ENCODE results near the gene BUB1B. TPM values are rescaled to one million over a fixed set of nuclear protein-coding genes. Genes with fewer than 3 reads are reported as not detected.

BUB1B gene
- total RNA-seq, 1 experiment from 2014 or later: 58.2 TPM

GRCh38 chr15:40183636-40184463, 23.0 kb downstream of the BUB1B start:
- peak overlapping the region; percentile 37; the same call in 1 of the 2 replicates for H3K4me3 ChIP-seq (ENCODE audit: low read length)

GRCh38 chr15:40190591-40190990, 29.7 kb downstream of the BUB1B start:
- H3K4me3 ChIP-seq (ENCODE audit: low read length): no peak overlapping the region
- H3K27me3 ChIP-seq (ENCODE audit: low read length): no peaks in the 10 kb centered on the region
- H3K4me2 ChIP-seq (ENCODE audit: low read depth, low read length, poor library complexity, severe bottlenecking): no peak overlapping the region
- no peaks in the 10 kb centered on the region for H3K9me3 ChIP-seq (ENCODE audit: low read length)
- no peak overlapping the region for H3K9ac ChIP-seq (ENCODE audit: low read length)
- DNase-seq: no peak
- no peak overlapping the region for H3K27ac ChIP-seq (ENCODE audit: low read length)
- H3K36me3 ChIP-seq (ENCODE audit: insufficient read depth, low read length): peaks cover 62% of the 10 kb centered on the region
- no peak overlapping the region for H2AFZ ChIP-seq (ENCODE audit: low read length)
- no peaks in the 10 kb centered on the region for H4K20me1 ChIP-seq (ENCODE audit: insufficient read depth, low read depth, low read length)
- peaks cover 67% of the 10 kb centered on the region for H3K79me2 ChIP-seq (ENCODE audit: low read length)
- no peaks in the 10 kb centered on the region for H3K9me2 ChIP-seq (replicated peaks; ENCODE audit: insufficient read depth, low read length)
- no peaks in the 10 kb centered on the region for H3K4me1 ChIP-seq (ENCODE audit: low read length)

More at GRCh38 chr15:40183636-40184463, 23.0 kb downstream of the BUB1B start:
- Histone ChIP-seq H3K9me2 (replicated peaks; ENCODE audit: insufficient read depth, low read length) (no peaks in the 10 kb centered on the region), H3K36me3 (ENCODE audit: insufficient read depth, low read length) (peaks cover 34% of the 10 kb centered on the region), H3K79me2 (ENCODE audit: low read length) (peaks cover 45% of the 10 kb centered on the region), H3K27me3 (ENCODE audit: low read length) (no peaks in the 10 kb centered on the region), H3K9ac (ENCODE audit: low read length) (peak overlapping the region; percentile 61), H3K27ac (ENCODE audit: low read length) (peak overlapping the region; percentile 97), H2AFZ (ENCODE audit: low read length) (no peak overlapping the region), H3K4me1 (ENCODE audit: low read length) (peaks cover 44% of the 10 kb centered on the region), H4K20me1 (ENCODE audit: insufficient read depth, low read depth, low read length) (no peaks in the 10 kb centered on the region), H3K9me3 (ENCODE audit: low read length) (no peaks in the 10 kb centered on the region), H3K4me2 (ENCODE audit: low read depth, low read length, poor library complexity, severe bottlenecking) (peak overlapping the region; percentile 75)
- DNase-seq: peak; percentile 77

- H2AFZ ChIP-seq (ENCODE audit: low read length): no peak overlapping the region
- H3K4me1 ChIP-seq (ENCODE audit: low read length): no peaks in the 10 kb centered on the region
- H3K79me2 ChIP-seq (ENCODE audit: low read length): peaks cover 68% of the 10 kb centered on the region
- H4K20me1 ChIP-seq (ENCODE audit: insufficient read depth, low read depth, low read length): no peaks in the 10 kb centered on the region
- DNase-seq: no peak
- H3K4me3 ChIP-seq (ENCODE audit: low read length): no peak overlapping the region
- no peaks in the 10 kb centered on the region for H3K27me3 ChIP-seq (ENCODE audit: low read length)
- H3K27ac ChIP-seq (ENCODE audit: low read length): no peak overlapping the region
- peaks cover 78% of the 10 kb centered on the region for H3K36me3 ChIP-seq (ENCODE audit: insufficient read depth, low read length)
- no peaks in the 10 kb centered on the region for H3K9me3 ChIP-seq (ENCODE audit: low read length)
- H3K4me2 ChIP-seq (ENCODE audit: low read depth, low read length, poor library complexity, severe bottlenecking): no peak overlapping the region
- H3K9ac ChIP-seq (ENCODE audit: low read length): no peak overlapping the region
- no peaks in the 10 kb centered on the region for H3K9me2 ChIP-seq (replicated peaks; ENCODE audit: insufficient read depth, low read length)
Measured at GRCh38 chr15:40192942-40193341, 32.1 kb downstream of the BUB1B start.

GRCh38 chr15:40197434-40197833, 36.6 kb downstream of the BUB1B start:
- H3K79me2 ChIP-seq (ENCODE audit: low read length): peaks cover 38% of the 10 kb centered on the region

GRCh38 chr15:40198355-40199085, 37.7 kb downstream of the BUB1B start:
- Histone ChIP-seq H3K36me3 (ENCODE audit: insufficient read depth, low read length) (peaks cover 85% of the 10 kb centered on the region), H4K20me1 (ENCODE audit: insufficient read depth, low read depth, low read length) (no peaks in the 10 kb centered on the region), H2AFZ (ENCODE audit: low read length) (no peak overlapping the region), H3K9ac (ENCODE audit: low read length) (no peak overlapping the region), H3K4me1 (ENCODE audit: low read length) (no peaks in the 10 kb centered on the region), H3K79me2 (ENCODE audit: low read length) (peaks cover 30% of the 10 kb centered on the region), H3K9me2 (replicated peaks; ENCODE audit: insufficient read depth, low read length) (no peaks in the 10 kb centered on the region), H3K27me3 (ENCODE audit: low read length) (no peaks in the 10 kb centered on the region), H3K27ac (ENCODE audit: low read length) (no peak overlapping the region), H3K4me3 (ENCODE audit: low read length) (no peak overlapping the region), H3K9me3 (ENCODE audit: low read length) (no peaks in the 10 kb centered on the region), H3K4me2 (ENCODE audit: low read depth, low read length, poor library complexity, severe bottlenecking) (no peak overlapping the region)
- no peak for DNase-seq

More at GRCh38 chr15:40197434-40197833, 36.6 kb downstream of the BUB1B start:
- Histone ChIP-seq H3K9me3 (ENCODE audit: low read length) (no peaks in the 10 kb centered on the region), H3K4me2 (ENCODE audit: low read depth, low read length, poor library complexity, severe bottlenecking) (no peak overlapping the region), H2AFZ (ENCODE audit: low read length) (no peak overlapping the region), H3K9me2 (replicated peaks; ENCODE audit: insufficient read depth, low read length) (no peaks in the 10 kb centered on the region), H3K4me1 (ENCODE audit: low read length) (no peaks in the 10 kb centered on the region), H4K20me1 (ENCODE audit: insufficient read depth, low read depth, low read length) (no peaks in the 10 kb centered on the region), H3K27ac (ENCODE audit: low read length) (no peak overlapping the region), H3K4me3 (ENCODE audit: low read length) (no peak overlapping the region), H3K36me3 (ENCODE audit: insufficient read depth, low read length) (peaks cover 82% of the 10 kb centered on the region), H3K9ac (ENCODE audit: low read length) (no peak overlapping the region), H3K27me3 (ENCODE audit: low read length) (no peaks in the 10 kb centered on the region)
- DNase-seq: no peak

- H3K27me3 ChIP-seq (ENCODE audit: low read length): no peaks in the 10 kb centered on the region
- H4K20me1 ChIP-seq (ENCODE audit: insufficient read depth, low read depth, low read length): no peaks in the 10 kb centered on the region
- H3K36me3 ChIP-seq (ENCODE audit: insufficient read depth, low read length): peaks cover 69% of the 10 kb centered on the region
- H3K9ac ChIP-seq (ENCODE audit: low read length): no peak overlapping the region
- DNase-seq: no peak
- no peak overlapping the region for H2AFZ ChIP-seq (ENCODE audit: low read length)
- H3K79me2 ChIP-seq (ENCODE audit: low read length): no peaks in the 10 kb centered on the region
- H3K9me3 ChIP-seq (ENCODE audit: low read length): no peaks in the 10 kb centered on the region
- H3K9me2 ChIP-seq (replicated peaks; ENCODE audit: insufficient read depth, low read length): no peaks in the 10 kb centered on the region
- H3K27ac ChIP-seq (ENCODE audit: low read length): no peak overlapping the region
- H3K4me1 ChIP-seq (ENCODE audit: low read length): no peaks in the 10 kb centered on the region
- no peak overlapping the region for H3K4me3 ChIP-seq (ENCODE audit: low read length)
- H3K4me2 ChIP-seq (ENCODE audit: low read depth, low read length, poor library complexity, severe bottlenecking): no peak overlapping the region
Measured at GRCh38 chr15:40204100-40204499, 43.2 kb downstream of the BUB1B start.

- H3K4me3 ChIP-seq (ENCODE audit: low read length): no peak overlapping the region
- H3K4me2 ChIP-seq (ENCODE audit: low read depth, low read length, poor library complexity, severe bottlenecking): no peak overlapping the region
- H3K9ac ChIP-seq (ENCODE audit: low read length): no peak overlapping the region
- H2AFZ ChIP-seq (ENCODE audit: low read length): no peak overlapping the region
- no peaks in the 10 kb centered on the region for H3K9me2 ChIP-seq (replicated peaks; ENCODE audit: insufficient read depth, low read length)
- H3K27ac ChIP-seq (ENCODE audit: low read length): no peak overlapping the region
- H3K4me1 ChIP-seq (ENCODE audit: low read length): peaks cover 6% of the 10 kb centered on the region; the same call in 1 of the 2 replicates
- peaks cover 52% of the 10 kb centered on the region; the same call in 1 of the 2 replicates for H3K36me3 ChIP-seq (ENCODE audit: insufficient read depth, low read length)
- DNase-seq: peak; percentile 94
- no peaks in the 10 kb centered on the region for H3K27me3 ChIP-seq (ENCODE audit: low read length)
- no peaks in the 10 kb centered on the region for H4K20me1 ChIP-seq (ENCODE audit: insufficient read depth, low read depth, low read length)
- no peaks in the 10 kb centered on the region for H3K9me3 ChIP-seq (ENCODE audit: low read length)
- peaks cover 3% of the 10 kb centered on the region; the same call in 1 of the 2 replicates for H3K79me2 ChIP-seq (ENCODE audit: low read length)
Measured at GRCh38 chr15:40217166-40217824, 56.4 kb downstream of the BUB1B start.

- Histone ChIP-seq H3K79me2 (ENCODE audit: low read length) (peaks cover 3% of the 10 kb centered on the region; the same call in 1 of the 2 replicates), H4K20me1 (ENCODE audit: insufficient read depth, low read depth, low read length) (no peaks in the 10 kb centered on the region), H3K9me3 (ENCODE audit: low read length) (no peaks in the 10 kb centered on the region), H2AFZ (ENCODE audit: low read length) (no peak overlapping the region), H3K4me2 (ENCODE audit: low read depth, low read length, poor library complexity, severe bottlenecking) (no peak overlapping the region), H3K9ac (ENCODE audit: low read length) (no peak overlapping the region), H3K36me3 (ENCODE audit: insufficient read depth, low read length) (peaks cover 36% of the 10 kb centered on the region; the same call in 1 of the 2 replicates), H3K9me2 (replicated peaks; ENCODE audit: insufficient read depth, low read length) (no peaks in the 10 kb centered on the region), H3K27me3 (ENCODE audit: low read length) (no peaks in the 10 kb centered on the region), H3K4me1 (ENCODE audit: low read length) (peaks cover 6% of the 10 kb centered on the region; the same call in 1 of the 2 replicates), H3K4me3 (ENCODE audit: low read length) (no peak overlapping the region), H3K27ac (ENCODE audit: low read length) (no peak overlapping the region)
- no peak for DNase-seq
Measured at GRCh38 chr15:40219801-40220200, 58.9 kb downstream of the BUB1B start.

Measured in Karpas-422 (cell line).